Measurements from ENCODE around the gene MUSK.

DNA sequence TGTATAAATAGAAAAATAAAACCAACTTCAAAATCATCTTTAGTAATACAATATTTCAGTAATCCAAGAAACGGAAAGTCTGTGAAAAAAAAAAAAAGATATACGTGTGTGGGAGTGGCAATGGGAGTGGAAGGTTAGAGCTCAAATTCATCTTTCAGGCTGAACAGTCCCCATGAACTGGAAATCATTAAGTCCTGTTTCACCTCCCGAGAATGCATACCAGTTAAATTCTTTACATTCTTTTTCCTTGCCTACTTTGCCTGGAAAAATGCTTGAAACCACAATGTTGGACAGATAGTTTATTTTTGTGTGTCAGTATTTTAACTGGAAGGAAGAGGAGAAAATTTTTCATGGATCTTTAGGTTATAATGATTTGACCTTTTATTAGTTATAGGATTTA, 166.8 kb downstream of the MUSK start:
- TF ChIP-seq, protein P1, sequence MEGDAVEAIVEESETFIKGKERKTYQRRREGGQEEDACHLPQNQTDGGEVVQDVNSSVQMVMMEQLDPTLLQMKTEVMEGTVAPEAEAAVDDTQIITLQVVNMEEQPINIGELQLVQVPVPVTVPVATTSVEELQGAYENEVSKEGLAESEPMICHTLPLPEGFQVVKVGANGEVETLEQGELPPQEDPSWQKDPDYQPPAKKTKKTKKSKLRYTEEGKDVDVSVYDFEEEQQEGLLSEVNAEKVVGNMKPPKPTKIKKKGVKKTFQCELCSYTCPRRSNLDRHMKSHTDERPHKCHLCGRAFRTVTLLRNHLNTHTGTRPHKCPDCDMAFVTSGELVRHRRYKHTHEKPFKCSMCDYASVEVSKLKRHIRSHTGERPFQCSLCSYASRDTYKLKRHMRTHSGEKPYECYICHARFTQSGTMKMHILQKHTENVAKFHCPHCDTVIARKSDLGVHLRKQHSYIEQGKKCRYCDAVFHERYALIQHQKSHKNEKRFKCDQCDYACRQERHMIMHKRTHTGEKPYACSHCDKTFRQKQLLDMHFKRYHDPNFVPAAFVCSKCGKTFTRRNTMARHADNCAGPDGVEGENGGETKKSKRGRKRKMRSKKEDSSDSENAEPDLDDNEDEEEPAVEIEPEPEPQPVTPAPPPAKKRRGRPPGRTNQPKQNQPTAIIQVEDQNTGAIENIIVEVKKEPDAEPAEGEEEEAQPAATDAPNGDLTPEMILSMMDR (IDR thresholded peaks at IDR 0.05) = no peak
- no peak for TF ChIP-seq POLR2A (IDR thresholded peaks at IDR 0.05)

All from testis (tissue), 2 donors.